ENCODE measurements around the gene GARIN5A. TPM values are rescaled to one million over a fixed set of nuclear protein-coding genes. Genes with fewer than 3 reads are reported as not detected.

Gene GARIN5A
- total RNA-seq, 1 experiment from 2014 or later: 6.2 TPM

DNA sequence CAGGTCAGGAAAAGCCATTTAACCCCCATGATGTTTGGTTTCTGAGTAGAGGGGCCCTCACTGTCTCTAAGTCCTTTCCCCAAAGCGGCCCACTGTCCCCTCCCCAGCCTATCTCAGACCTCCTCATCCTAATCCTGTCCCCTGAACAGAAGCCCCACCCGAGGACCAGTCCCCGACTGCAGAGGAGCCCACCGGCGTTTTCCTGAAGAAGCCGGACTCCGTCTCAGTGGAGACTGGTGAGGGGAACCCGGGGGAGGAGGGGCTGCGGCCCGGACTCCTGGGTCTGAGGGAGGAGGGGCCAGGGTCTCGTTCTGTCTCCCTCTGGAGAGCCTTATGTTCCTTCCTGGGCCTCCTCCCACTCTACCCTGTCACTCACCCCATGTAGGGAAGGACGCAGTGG, 41.0 kb downstream of the GARIN5A start:
- CTCF ChIA-PET: no interaction called here

DNA sequence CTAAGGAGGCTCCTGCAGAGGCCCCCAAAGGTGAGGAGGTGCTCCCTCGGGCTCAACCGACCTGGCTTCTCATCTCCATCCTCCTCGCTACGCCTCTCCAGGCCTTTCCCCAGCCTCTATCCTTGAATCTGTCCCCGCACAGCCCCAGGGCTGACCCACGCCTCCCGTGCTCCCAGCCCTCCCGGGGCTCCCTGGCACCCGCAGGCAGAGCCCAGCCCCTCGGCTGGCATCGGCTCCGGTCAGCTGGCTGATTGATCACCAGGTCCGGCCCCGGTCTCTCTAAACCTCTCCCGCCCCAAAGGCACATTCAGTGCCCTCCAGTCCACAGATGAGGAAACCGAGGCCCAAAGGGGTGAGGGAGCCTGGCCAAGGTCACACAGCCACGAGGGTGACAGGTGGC, 41.4 kb downstream of the GARIN5A start:
- TF ChIP-seq, protein P1, sequence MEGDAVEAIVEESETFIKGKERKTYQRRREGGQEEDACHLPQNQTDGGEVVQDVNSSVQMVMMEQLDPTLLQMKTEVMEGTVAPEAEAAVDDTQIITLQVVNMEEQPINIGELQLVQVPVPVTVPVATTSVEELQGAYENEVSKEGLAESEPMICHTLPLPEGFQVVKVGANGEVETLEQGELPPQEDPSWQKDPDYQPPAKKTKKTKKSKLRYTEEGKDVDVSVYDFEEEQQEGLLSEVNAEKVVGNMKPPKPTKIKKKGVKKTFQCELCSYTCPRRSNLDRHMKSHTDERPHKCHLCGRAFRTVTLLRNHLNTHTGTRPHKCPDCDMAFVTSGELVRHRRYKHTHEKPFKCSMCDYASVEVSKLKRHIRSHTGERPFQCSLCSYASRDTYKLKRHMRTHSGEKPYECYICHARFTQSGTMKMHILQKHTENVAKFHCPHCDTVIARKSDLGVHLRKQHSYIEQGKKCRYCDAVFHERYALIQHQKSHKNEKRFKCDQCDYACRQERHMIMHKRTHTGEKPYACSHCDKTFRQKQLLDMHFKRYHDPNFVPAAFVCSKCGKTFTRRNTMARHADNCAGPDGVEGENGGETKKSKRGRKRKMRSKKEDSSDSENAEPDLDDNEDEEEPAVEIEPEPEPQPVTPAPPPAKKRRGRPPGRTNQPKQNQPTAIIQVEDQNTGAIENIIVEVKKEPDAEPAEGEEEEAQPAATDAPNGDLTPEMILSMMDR (conservative IDR thresholded peaks at IDR 0.05; ENCODE audit: low read depth, low read length): no peak
- TF ChIP-seq EZH2phosphoT487 (IDR thresholded peaks at IDR 0.05; ENCODE audit: borderline replicate concordance, low read length) (no peak), EZH2 (IDR thresholded peaks at IDR 0.05; ENCODE audit: low read length, unreplicated experiment) (no peak)
- ChIA-PET POLR2A (ENCODE audit: unreplicated experiment) (no interaction called here), CTCF (no interaction called here)
- DNase-seq (no peak), ATAC-seq (no peak)
- intact Hi-C loops (cut with micrococcal nuclease): no loop called here
- H3K9me3 ChIP-seq (ENCODE audit: low read length): no peaks in the 10 kb centered on the region
- H3K9me2 ChIP-seq (replicated peaks; ENCODE audit: low read length): no peaks in the 10 kb centered on the region
- no peaks in the 10 kb centered on the region for H4K20me1 ChIP-seq (ENCODE audit: low read length)
- no peaks in the 10 kb centered on the region for H3K79me2 ChIP-seq (ENCODE audit: low read length)
- H3F3A ChIP-seq (ENCODE audit: low read length, unreplicated experiment): no peaks in the 10 kb centered on the region
- 0 out of 2 replicates have a peak, but pooled peaks cover 9% of the 10 kb centered on the region for H3K27me3 ChIP-seq (ENCODE audit: low read length)
- H3K4me1 ChIP-seq (ENCODE audit: insufficient read depth, low read length): no peaks in the 10 kb centered on the region
- BruUV-seq (replicated peaks): no TSS peak
- no peak overlapping the region for H3K4me3 ChIP-seq (ENCODE audit: low read length)
- H3K4me2 ChIP-seq (ENCODE audit: low read length): no peak overlapping the region
- no peaks in the 10 kb centered on the region for H3K36me3 ChIP-seq (ENCODE audit: low read depth, low read length)
- H3K9ac ChIP-seq (ENCODE audit: low read length): no peak overlapping the region
- no peak overlapping the region for H3K27ac ChIP-seq (ENCODE audit: low read length)
- no peak overlapping the region for H2AFZ ChIP-seq (ENCODE audit: low read length)

More for the DNA sequence above, 41.0 kb downstream of the GARIN5A start:
- Histone ChIP-seq H3F3A (ENCODE audit: low read length, unreplicated experiment) (no peaks in the 10 kb centered on the region), H3K27ac (ENCODE audit: low read length) (no peak overlapping the region), H3K4me2 (ENCODE audit: low read length) (no peak overlapping the region), H3K9me3 (ENCODE audit: low read length) (no peaks in the 10 kb centered on the region), H3K36me3 (ENCODE audit: low read depth, low read length) (no peaks in the 10 kb centered on the region), H4K20me1 (ENCODE audit: low read length) (no peaks in the 10 kb centered on the region), H3K9me2 (replicated peaks; ENCODE audit: low read length) (no peaks in the 10 kb centered on the region), H3K4me3 (ENCODE audit: low read length) (no peak overlapping the region), H3K27me3 (ENCODE audit: low read length) (0 out of 2 replicates have a peak, but pooled peaks cover 9% of the 10 kb centered on the region), H3K4me1 (ENCODE audit: insufficient read depth, low read length) (no peaks in the 10 kb centered on the region), H2AFZ (ENCODE audit: low read length) (no peak overlapping the region), H3K9ac (ENCODE audit: low read length) (no peak overlapping the region), H3K79me2 (ENCODE audit: low read length) (no peaks in the 10 kb centered on the region)
- BruUV-seq (replicated peaks): no TSS peak
- POLR2A ChIA-PET (ENCODE audit: unreplicated experiment): no interaction called here
- intact Hi-C loops (cut with micrococcal nuclease): no loop called here
- ATAC-seq (no peak), DNase-seq (no peak)
- TF ChIP-seq EZH2phosphoT487 (IDR thresholded peaks at IDR 0.05; ENCODE audit: borderline replicate concordance, low read length) (no peak), EZH2 (IDR thresholded peaks at IDR 0.05; ENCODE audit: low read length, unreplicated experiment) (no peak)
- TF ChIP-seq, protein P1 (conservative IDR thresholded peaks at IDR 0.05; ENCODE audit: low read depth, low read length): no peak

DNA sequence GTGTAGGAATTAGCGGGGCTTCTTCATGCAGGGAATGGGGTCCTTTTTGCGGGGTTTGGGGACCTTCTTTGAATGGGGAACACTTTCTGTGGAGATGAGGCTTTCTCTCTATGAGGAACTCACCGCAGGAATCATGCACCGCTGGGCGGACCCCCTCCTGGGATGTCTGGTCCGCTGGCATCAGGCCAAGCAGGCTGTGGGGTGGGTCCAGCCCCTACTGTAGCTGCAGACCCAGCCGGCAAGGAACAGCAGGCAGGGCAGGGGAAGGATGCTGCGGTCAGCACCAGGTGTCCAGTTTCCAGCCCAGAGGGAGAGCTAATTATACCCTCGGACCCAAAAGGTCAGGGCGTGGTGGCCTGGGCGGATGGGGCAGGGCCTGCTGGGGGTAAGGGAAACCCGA, 42.1 kb downstream of the GARIN5A start:
- intact Hi-C loops (cut with micrococcal nuclease): no loop called here
- Histone ChIP-seq H3K4me3 (ENCODE audit: low read length) (no peak overlapping the region), H3K36me3 (ENCODE audit: low read depth, low read length) (no peaks in the 10 kb centered on the region), H3K27ac (ENCODE audit: low read length) (no peak overlapping the region), H3F3A (ENCODE audit: low read length, unreplicated experiment) (no peaks in the 10 kb centered on the region), H3K9me3 (ENCODE audit: low read length) (no peaks in the 10 kb centered on the region), H3K79me2 (ENCODE audit: low read length) (no peaks in the 10 kb centered on the region), H3K27me3 (ENCODE audit: low read length) (0 out of 2 replicates have a peak, but pooled peaks cover 5% of the 10 kb centered on the region), H4K20me1 (ENCODE audit: low read length) (no peaks in the 10 kb centered on the region), H3K4me1 (ENCODE audit: insufficient read depth, low read length) (no peaks in the 10 kb centered on the region), H3K9ac (ENCODE audit: low read length) (no peak overlapping the region), H2AFZ (ENCODE audit: low read length) (no peak overlapping the region), H3K4me2 (ENCODE audit: low read length) (no peak overlapping the region), H3K9me2 (replicated peaks; ENCODE audit: low read length) (no peaks in the 10 kb centered on the region)
- no TSS peak for BruUV-seq (replicated peaks)
- DNase-seq: no peak
- POLR2A ChIA-PET (ENCODE audit: unreplicated experiment): interaction anchor here (0.6 kb wide), 1 partner anchor 17 kb away, joined by 3 read pairs; no protein-coding TSS in a partner anchor
- CTCF ChIA-PET: no interaction called here
- no peak for ATAC-seq
- TF ChIP-seq EZH2phosphoT487 (IDR thresholded peaks at IDR 0.05; ENCODE audit: borderline replicate concordance, low read length) (no peak), EZH2 (IDR thresholded peaks at IDR 0.05; ENCODE audit: low read length, unreplicated experiment) (no peak)
- TF ChIP-seq, protein P1 (conservative IDR thresholded peaks at IDR 0.05; ENCODE audit: low read depth, low read length): no peak
